Measurements from ENCODE around the gene TSPAN18. TPM values are rescaled to one million over a fixed set of nuclear protein-coding genes. Genes with fewer than 3 reads are reported as not detected.

TSPAN18 gene
- total RNA-seq, 1 experiment from 2014 or later = 0.77 TPM

DNA sequence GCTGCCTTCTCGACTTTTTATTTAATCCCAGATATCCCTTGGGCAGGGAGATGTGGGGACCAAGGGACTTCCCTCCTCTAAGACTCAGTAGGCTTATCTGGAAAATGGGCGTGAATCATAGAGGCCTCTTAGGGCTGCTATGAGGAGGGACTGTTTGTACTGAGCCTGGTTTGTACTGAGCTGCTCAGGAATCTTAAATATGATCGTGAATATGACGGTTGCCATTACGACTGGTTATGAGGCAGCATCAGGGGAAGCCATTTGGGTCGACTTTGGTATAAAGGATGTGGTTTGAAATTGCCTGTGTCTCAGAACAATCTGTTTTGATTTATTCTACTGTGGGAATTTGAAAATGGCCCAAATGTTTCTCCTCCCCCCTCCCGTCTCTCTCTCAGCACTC lies 20.6 kb downstream of the TSPAN18 start:
- Mint-ChIP-seq H3K4me3 (ENCODE audit: unreplicated experiment) (no peak overlapping the region), H3K27ac (ENCODE audit: low read depth, unreplicated experiment) (no peak overlapping the region), H3K36me3 (ENCODE audit: insufficient read depth, unreplicated experiment) (peaks cover 4% of the 10 kb centered on the region), H3K27me3 (ENCODE audit: insufficient read depth, unreplicated experiment) (peaks cover 5% of the 10 kb centered on the region), H3K4me1 (ENCODE audit: insufficient read depth, unreplicated experiment) (no peaks in the 10 kb centered on the region), H3K9me3 (ENCODE audit: unreplicated experiment) (no peaks in the 10 kb centered on the region)
- ChIA-PET POLR2A (no interaction called here), CTCF (interaction anchor here (0.9 to 1.0 kb wide), 2 partner anchors 20 to 28 kb away, joined by 3 read pairs; no protein-coding TSS in a partner anchor)
- no TSS peak for BruUV-seq (replicated peaks)
- DNase-seq (ENCODE audit: unreplicated experiment) = no peak
- intact Hi-C loops (cut with micrococcal nuclease) = no loop called here
- TF ChIP-seq, protein P1, sequence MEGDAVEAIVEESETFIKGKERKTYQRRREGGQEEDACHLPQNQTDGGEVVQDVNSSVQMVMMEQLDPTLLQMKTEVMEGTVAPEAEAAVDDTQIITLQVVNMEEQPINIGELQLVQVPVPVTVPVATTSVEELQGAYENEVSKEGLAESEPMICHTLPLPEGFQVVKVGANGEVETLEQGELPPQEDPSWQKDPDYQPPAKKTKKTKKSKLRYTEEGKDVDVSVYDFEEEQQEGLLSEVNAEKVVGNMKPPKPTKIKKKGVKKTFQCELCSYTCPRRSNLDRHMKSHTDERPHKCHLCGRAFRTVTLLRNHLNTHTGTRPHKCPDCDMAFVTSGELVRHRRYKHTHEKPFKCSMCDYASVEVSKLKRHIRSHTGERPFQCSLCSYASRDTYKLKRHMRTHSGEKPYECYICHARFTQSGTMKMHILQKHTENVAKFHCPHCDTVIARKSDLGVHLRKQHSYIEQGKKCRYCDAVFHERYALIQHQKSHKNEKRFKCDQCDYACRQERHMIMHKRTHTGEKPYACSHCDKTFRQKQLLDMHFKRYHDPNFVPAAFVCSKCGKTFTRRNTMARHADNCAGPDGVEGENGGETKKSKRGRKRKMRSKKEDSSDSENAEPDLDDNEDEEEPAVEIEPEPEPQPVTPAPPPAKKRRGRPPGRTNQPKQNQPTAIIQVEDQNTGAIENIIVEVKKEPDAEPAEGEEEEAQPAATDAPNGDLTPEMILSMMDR (IDR thresholded peaks at IDR 0.05; ENCODE audit: unreplicated experiment) = no peak

DNA sequence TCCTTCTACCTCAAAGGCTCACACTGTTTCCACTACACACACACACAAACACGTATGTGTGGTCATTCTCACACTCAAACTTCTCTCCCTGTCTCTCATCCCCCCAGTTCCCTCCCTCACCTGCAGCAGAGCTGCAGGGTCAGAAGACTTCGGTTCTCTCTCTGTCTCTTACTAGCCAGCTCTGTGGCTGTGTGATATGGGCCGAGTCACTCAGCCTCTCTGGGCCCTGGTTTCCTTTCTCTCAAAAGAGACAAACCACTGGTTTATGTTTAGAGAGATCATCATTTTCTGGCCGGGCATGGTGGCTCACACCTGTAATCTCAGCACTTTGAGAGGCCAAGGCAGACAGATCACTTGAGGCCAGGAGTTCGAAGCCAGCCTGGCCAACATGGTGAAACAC lies 21.1 kb downstream of the TSPAN18 start:
- H3K4me1 Mint-ChIP-seq (ENCODE audit: insufficient read depth, unreplicated experiment) = no peaks in the 10 kb centered on the region
- no peak overlapping the region for H3K27ac Mint-ChIP-seq (ENCODE audit: low read depth, unreplicated experiment)
- BruUV-seq (replicated peaks) = no TSS peak
- peaks cover 4% of the 10 kb centered on the region for H3K36me3 Mint-ChIP-seq (ENCODE audit: insufficient read depth, unreplicated experiment)
- TF ChIP-seq, protein P1 (IDR thresholded peaks at IDR 0.05; ENCODE audit: unreplicated experiment) = no peak
- no peaks in the 10 kb centered on the region for H3K27me3 Mint-ChIP-seq (ENCODE audit: insufficient read depth, unreplicated experiment)
- POLR2A ChIA-PET = no interaction called here
- H3K9me3 Mint-ChIP-seq (ENCODE audit: unreplicated experiment) = no peaks in the 10 kb centered on the region
- DNase-seq (ENCODE audit: unreplicated experiment) = no peak
- intact Hi-C loops (cut with micrococcal nuclease) = no loop called here
- CTCF ChIA-PET = interaction anchor here (0.9 kb wide), 1 partner anchor 20 kb away, joined by 3 read pairs; no protein-coding TSS in a partner anchor
- no peak overlapping the region for H3K4me3 Mint-ChIP-seq (ENCODE audit: unreplicated experiment)

DNA sequence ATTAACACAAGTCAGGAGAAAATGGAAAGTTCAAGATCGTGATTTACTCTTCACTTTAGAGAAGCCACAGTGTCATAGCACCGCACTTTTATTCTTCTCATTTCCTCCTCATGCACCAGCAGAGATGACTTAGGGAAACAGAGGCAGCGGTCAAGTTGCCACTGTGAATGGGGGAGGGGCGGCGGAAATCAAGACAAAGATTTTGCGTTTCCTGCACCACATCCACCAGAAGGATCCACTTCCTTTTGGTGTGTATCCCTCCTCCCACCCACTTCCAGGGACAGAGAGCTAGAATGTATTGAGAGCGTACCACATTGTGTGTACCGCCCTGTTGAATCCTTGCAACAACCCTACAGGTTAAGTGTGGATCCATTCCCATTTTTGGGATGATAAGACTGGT lies 21.8 kb downstream of the TSPAN18 start:
- Mint-ChIP-seq H3K27me3 (ENCODE audit: insufficient read depth, unreplicated experiment) (peaks cover 7% of the 10 kb centered on the region), H3K4me1 (ENCODE audit: insufficient read depth, unreplicated experiment) (no peaks in the 10 kb centered on the region), H3K36me3 (ENCODE audit: insufficient read depth, unreplicated experiment) (peaks cover 4% of the 10 kb centered on the region), H3K27ac (ENCODE audit: low read depth, unreplicated experiment) (no peak overlapping the region), H3K9me3 (ENCODE audit: unreplicated experiment) (no peaks in the 10 kb centered on the region), H3K4me3 (ENCODE audit: unreplicated experiment) (no peak overlapping the region)
- TF ChIP-seq, protein P1 (IDR thresholded peaks at IDR 0.05; ENCODE audit: unreplicated experiment) = no peak
- intact Hi-C loops (cut with micrococcal nuclease) = no loop called here
- no TSS peak for BruUV-seq (replicated peaks)
- CTCF ChIA-PET = interaction anchor here (0.6 kb wide), 1 partner anchor 15 kb away, joined by 3 read pairs; no protein-coding TSS in a partner anchor
- DNase-seq (ENCODE audit: unreplicated experiment) = no peak
- POLR2A ChIA-PET = interaction anchor here (0.6 to 1.1 kb wide), 2 partner anchors 12 to 33 kb away, joined by 3 read pairs; no protein-coding TSS in a partner anchor

DNA sequence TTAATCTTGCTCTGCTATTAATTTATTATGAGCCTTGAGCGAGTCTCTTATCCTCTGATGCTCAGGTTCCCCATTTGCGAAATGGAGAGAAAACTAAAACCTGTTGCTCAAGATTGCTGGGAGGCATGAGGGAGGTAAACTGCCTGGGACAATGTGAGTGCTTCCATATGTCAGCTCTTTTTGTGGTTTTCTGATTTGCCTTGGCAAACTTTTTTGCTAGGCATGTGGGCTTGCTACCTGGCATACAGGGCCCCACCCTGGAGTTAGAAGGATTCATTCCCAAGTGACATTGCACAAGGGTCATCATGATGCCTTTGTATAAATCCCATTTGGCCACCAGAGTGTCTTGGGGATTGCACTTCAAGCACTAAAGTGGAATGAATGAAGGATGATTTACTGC lies 22.4 kb downstream of the TSPAN18 start:
- Mint-ChIP-seq H3K4me3 (ENCODE audit: unreplicated experiment) (no peak overlapping the region), H3K4me1 (ENCODE audit: insufficient read depth, unreplicated experiment) (no peaks in the 10 kb centered on the region), H3K36me3 (ENCODE audit: insufficient read depth, unreplicated experiment) (peaks cover 4% of the 10 kb centered on the region), H3K27ac (ENCODE audit: low read depth, unreplicated experiment) (no peak overlapping the region), H3K9me3 (ENCODE audit: unreplicated experiment) (no peaks in the 10 kb centered on the region), H3K27me3 (ENCODE audit: insufficient read depth, unreplicated experiment) (peaks cover 13% of the 10 kb centered on the region)
- intact Hi-C loops (cut with micrococcal nuclease) = no loop called here
- POLR2A ChIA-PET = interaction anchor here (1.1 kb wide), 1 partner anchor 11 kb away, joined by 3 read pairs; no protein-coding TSS in a partner anchor
- TF ChIP-seq, protein P1 (IDR thresholded peaks at IDR 0.05; ENCODE audit: unreplicated experiment) = no peak
- CTCF ChIA-PET = interaction anchor here (0.6 kb wide), 1 partner anchor 15 kb away, joined by 3 read pairs; no protein-coding TSS in a partner anchor
- BruUV-seq (replicated peaks) = no TSS peak
- DNase-seq (ENCODE audit: unreplicated experiment) = peak; percentile 53

Data from MCF 10A (cell line).